ENCODE data around the gene FEZF2. TPM values are rescaled to one million over a fixed set of nuclear protein-coding genes. Genes with fewer than 3 reads are reported as not detected.

FEZF2 gene
- total RNA-seq, 6 experiments from 2014 or later: not detected

GRCh38 chr3:62373714-62374333, 474 bp upstream of the FEZF2 start:
- TF ChIP-seq CTCF (IDR thresholded peaks at IDR 0.05): no peak
- no peaks in the 10 kb centered on the region for H3K36me3 Mint-ChIP-seq (ENCODE audit: low read depth)
- H3K27ac Mint-ChIP-seq: no peak overlapping the region
- H3K4me3 Mint-ChIP-seq: peak overlapping the region; percentile 86
- peaks cover 9% of the 10 kb centered on the region for H3K4me1 Mint-ChIP-seq (ENCODE audit: low read depth)
- H3K9me3 Mint-ChIP-seq: no peaks in the 10 kb centered on the region
- H3K27me3 Mint-ChIP-seq (ENCODE audit: insufficient read depth): peaks cover 63% of the 10 kb centered on the region
- DNase-seq: no peak

- H3K4me3 Mint-ChIP-seq: no peak overlapping the region
Measured at GRCh38 chr3:62372621-62373041, 719 bp downstream of the FEZF2 start.

GRCh38 chr3:62371720-62372591, 1.4 kb downstream of the FEZF2 start:
- no peak for TF ChIP-seq CTCF (IDR thresholded peaks at IDR 0.05)
- Mint-ChIP-seq H3K36me3 (ENCODE audit: low read depth) (no peaks in the 10 kb centered on the region), H3K27me3 (ENCODE audit: insufficient read depth) (peaks cover 73% of the 10 kb centered on the region), H3K27ac (no peak overlapping the region), H3K9me3 (no peaks in the 10 kb centered on the region), H3K4me3 (no peak overlapping the region), H3K4me1 (ENCODE audit: low read depth) (peaks cover 9% of the 10 kb centered on the region)
- no peak for DNase-seq

More at GRCh38 chr3:62372621-62373041, 719 bp downstream of the FEZF2 start:
- no peak for TF ChIP-seq CTCF (IDR thresholded peaks at IDR 0.05)
- Mint-ChIP-seq H3K36me3 (ENCODE audit: low read depth) (no peaks in the 10 kb centered on the region), H3K4me1 (ENCODE audit: low read depth) (peaks cover 9% of the 10 kb centered on the region), H3K27me3 (ENCODE audit: insufficient read depth) (peaks cover 70% of the 10 kb centered on the region), H3K27ac (no peak overlapping the region), H3K9me3 (no peaks in the 10 kb centered on the region)
- no peak for DNase-seq

GRCh38 chr3:62370858-62371719, 2.3 kb downstream of the FEZF2 start:
- peaks cover 9% of the 10 kb centered on the region for H3K4me1 Mint-ChIP-seq (ENCODE audit: low read depth)
- no peak overlapping the region for H3K27ac Mint-ChIP-seq
- TF ChIP-seq CTCF (IDR thresholded peaks at IDR 0.05): no peak
- DNase-seq: no peak
- no peaks in the 10 kb centered on the region for H3K9me3 Mint-ChIP-seq
- no peak overlapping the region for H3K4me3 Mint-ChIP-seq
- H3K27me3 Mint-ChIP-seq (ENCODE audit: insufficient read depth): peaks cover 75% of the 10 kb centered on the region
- H3K36me3 Mint-ChIP-seq (ENCODE audit: low read depth): no peaks in the 10 kb centered on the region

GRCh38 chr3:62370112-62370857, 3.1 kb downstream of the FEZF2 start:
- H3K36me3 Mint-ChIP-seq (ENCODE audit: low read depth): no peaks in the 10 kb centered on the region
- no peak overlapping the region for H3K4me3 Mint-ChIP-seq
- no peaks in the 10 kb centered on the region for H3K9me3 Mint-ChIP-seq
- TF ChIP-seq CTCF (IDR thresholded peaks at IDR 0.05): no peak
- no peak overlapping the region for H3K27ac Mint-ChIP-seq
- no peak for DNase-seq
- H3K4me1 Mint-ChIP-seq (ENCODE audit: low read depth): peaks cover 9% of the 10 kb centered on the region
- peaks cover 74% of the 10 kb centered on the region for H3K27me3 Mint-ChIP-seq (ENCODE audit: insufficient read depth)

Data from HFFc6 (cell line).